Gastroesophageal sphincter (tissue), 4 donors: ENCODE results near the gene NSMF. TPM values are rescaled to one million over a fixed set of nuclear protein-coding genes. Genes with fewer than 3 reads are reported as not detected.
A peak's percentile ranks its signal among the peaks of the same experiment; 100 is the strongest.

Experiments
- ATAC-seq: fragments of 150-250 bp; one replicate; pipeline ENCODE4 v1.9.1; 2016; ENCODE audit warnings: mild to moderate bottlenecking, moderate library complexity
- H3K27ac ChIP-seq, 4 donors: fragments of 200-600 bp; sonication (generic) in 3 of 4; 1 replicate in 3 of 4; 2 replicates in 1 of 4; pipeline ENCODE4 v1.5.1; 2016 to 2019
- H3K27me3 ChIP-seq: fragments of 200-600 bp; sonication (generic); one replicate; pipeline ENCODE4 v1.5.1; 2019
- H3K36me3 ChIP-seq, 2 donors: fragments of 200-600 bp; sonication (generic); one replicate each; pipeline ENCODE4 v1.5.1; 2019; ENCODE audit warnings: control low read depth in 1 of 2
- H3K4me1 ChIP-seq, 3 donors: fragments of 200-600 bp; sonication (generic); 1 replicate in 2 of 3; 2 replicates in 1 of 3; pipeline ENCODE4 v1.5.1; 2016 to 2019; ENCODE audit warnings: control low read depth in 2 of 3
- H3K4me3 ChIP-seq, 2 donors: fragments of 200-600 bp; sonication (generic); one replicate each; pipeline ENCODE4 v1.5.1; 2019; ENCODE audit warnings: mild to moderate bottlenecking in 1 of 2, moderate library complexity in 1 of 2
- H3K9me3 ChIP-seq, 3 donors: fragments of 200-600 bp; sonication (generic); one replicate each; pipeline ENCODE4 v1.5.1; 2017 to 2019; ENCODE audit warnings: control low read depth in 2 of 3
- EP300 ChIP-seq: sonication (generic); formaldehyde crosslinking; IDR thresholded peaks from one replicate; pipeline ENCODE4 v1.6.1; 2017; ENCODE audit warnings: antibody characterized with exemption, mild to moderate bottlenecking
- POLR2A ChIP-seq, 2 donors: fragments of 450-650 bp; IDR thresholded peaks; one replicate each; pipeline ENCODE4 v1.6.1; 2017; ENCODE audit warnings: antibody characterized with exemption in 2 of 2, mild to moderate bottlenecking in 2 of 2, moderate library complexity in 1 of 2
- POLR2AphosphoS5 ChIP-seq: sonication (generic); formaldehyde crosslinking; IDR thresholded peaks from one replicate; pipeline ENCODE4 v1.6.1; 2017; ENCODE audit warnings: antibody characterized with exemption
- WGBS, 2 donors: methylation state at CpG; one replicate each; pipeline ENCODE4 v1.1.5; 2018; ENCODE audit warnings: low coverage in 1 of 2; 5-methylcytosine and 5-hydroxymethylcytosine counted together
- total RNA-seq, 4 donors: library from RNA; depleted of rRNA; stranded (reverse); fragments of >200 nt; gene quantifications; one replicate each; pipeline ENCODE4 v1.1.0, GENCODE V29; 2016
- TF ChIP-seq, protein P1 (sequence below), 4 experiments: fragments of 200-600 bp in 2 of 4; fragments of 450-650 bp in 2 of 4; sonication (generic) in 1 of 4; IDR thresholded peaks; one replicate each; pipeline ENCODE4 v1.5.1; 2017 to 2019; ENCODE audit warnings: antibody characterized with exemption in 4 of 4, mild to moderate bottlenecking in 2 of 4, moderate library complexity in 2 of 4

The NSMF gene
- total RNA-seq, 4 donors from 2014 or later: 38.1 to 63.5 (median 49.1) TPM

DNA sequence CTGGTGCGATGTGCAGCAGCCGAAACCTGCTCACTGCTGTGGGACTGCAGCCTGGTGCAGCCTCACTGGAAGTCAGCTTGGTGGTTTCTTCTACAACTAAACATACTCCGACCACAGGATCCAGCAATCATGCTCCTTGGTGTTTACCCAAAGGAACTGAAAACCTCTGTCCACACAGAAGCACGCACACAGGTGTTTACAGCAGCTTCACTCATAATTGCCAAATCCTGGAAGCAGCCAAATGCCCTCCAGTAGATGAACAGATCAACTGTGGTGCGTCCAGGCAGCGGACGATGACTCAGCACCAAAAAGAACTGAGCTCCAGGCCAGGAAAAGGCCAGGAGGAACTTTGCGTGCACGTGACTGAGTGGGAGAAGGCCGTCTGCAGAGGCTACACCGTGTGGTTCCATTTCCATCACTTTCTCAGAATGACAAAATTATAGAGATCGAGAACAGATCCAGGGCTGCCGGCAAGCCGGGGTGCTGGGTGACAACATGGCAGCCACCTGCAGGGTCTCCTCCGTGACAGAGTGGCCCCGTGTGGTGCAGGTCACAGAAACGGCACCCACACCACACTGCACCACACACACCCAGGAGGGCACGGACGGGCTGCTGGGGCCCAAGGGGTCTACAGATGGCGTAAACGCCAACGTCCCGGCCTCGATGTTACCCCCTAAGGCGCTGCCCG, 23.1 kb upstream of the NSMF start:
- H3K27ac ChIP-seq: peak overlapping the region in 3 of 4 donors; percentile 25 to 72 (median 52)
- H3K36me3 ChIP-seq: peaks cover 0 to 28% of the 10 kb centered on the region in 2 donors
- H3K27me3 ChIP-seq: no peaks in the 10 kb centered on the region
- TF ChIP-seq POLR2AphosphoS5 (peak; percentile 68), EP300 (no peak)
- WGBS, 2 donors: 69 to 97% methylated on average over 6 to 13 of the region's 26 CpGs
- peak; percentile 78 for ATAC-seq
- H3K4me3 ChIP-seq: no peak overlapping the region
- no peaks in the 10 kb centered on the region for H3K9me3 ChIP-seq
- peaks cover 0 to 12% (median 0%) of the 10 kb centered on the region in 3 donors for H3K4me1 ChIP-seq

DNA sequence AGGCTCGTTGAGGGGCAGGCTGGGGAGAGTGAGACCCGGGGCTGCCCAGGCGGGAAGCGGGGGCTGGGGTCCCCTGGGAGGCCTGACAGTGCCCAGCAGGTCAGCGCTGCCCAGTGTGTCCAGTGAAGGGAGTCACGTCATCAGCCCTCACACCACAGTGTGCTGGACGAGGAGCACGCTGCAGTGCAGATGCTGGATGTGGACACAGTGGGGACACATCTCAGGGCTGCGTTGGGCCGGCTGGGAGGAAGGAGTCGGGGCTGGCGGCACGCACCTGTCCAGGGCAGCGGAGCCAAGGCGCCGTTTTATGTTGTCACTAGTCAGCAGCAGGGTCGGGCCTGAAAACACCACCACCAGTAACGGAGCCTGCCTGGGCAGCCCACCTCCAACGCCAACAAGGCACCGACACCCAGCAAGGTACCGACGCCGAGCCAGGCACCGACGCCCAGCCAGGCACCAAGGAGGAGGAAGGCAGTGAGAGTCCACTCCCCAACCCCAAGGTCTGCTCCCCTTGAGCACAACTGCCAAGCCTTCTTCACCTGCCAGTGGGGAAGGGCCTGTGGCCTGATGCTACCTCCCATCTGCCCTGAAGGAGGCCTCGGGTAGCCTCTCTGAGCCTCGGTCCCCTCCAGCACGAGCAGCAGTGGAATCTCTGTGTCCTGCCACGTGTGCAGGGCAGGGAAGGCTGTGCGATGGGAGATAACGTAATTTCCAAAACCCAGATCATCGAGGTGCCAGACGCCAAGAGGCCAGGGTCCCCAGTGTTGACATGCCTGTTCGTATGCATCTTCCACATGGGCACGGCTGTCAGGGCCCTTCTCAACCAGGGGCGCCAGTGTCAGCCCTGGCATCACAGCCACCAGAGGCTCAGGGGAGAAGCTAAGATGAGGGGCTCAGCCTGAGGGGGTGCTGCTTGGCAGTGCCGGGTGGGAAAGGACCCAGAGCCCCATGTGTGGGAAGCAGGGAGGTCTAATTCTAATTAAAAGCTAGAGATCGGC, 21.9 kb upstream of the NSMF start:
- no peak for ATAC-seq
- H3K36me3 ChIP-seq: peaks cover 0 to 28% of the 10 kb centered on the region in 2 donors
- no peak for TF ChIP-seq EP300
- TF ChIP-seq, protein P1, sequence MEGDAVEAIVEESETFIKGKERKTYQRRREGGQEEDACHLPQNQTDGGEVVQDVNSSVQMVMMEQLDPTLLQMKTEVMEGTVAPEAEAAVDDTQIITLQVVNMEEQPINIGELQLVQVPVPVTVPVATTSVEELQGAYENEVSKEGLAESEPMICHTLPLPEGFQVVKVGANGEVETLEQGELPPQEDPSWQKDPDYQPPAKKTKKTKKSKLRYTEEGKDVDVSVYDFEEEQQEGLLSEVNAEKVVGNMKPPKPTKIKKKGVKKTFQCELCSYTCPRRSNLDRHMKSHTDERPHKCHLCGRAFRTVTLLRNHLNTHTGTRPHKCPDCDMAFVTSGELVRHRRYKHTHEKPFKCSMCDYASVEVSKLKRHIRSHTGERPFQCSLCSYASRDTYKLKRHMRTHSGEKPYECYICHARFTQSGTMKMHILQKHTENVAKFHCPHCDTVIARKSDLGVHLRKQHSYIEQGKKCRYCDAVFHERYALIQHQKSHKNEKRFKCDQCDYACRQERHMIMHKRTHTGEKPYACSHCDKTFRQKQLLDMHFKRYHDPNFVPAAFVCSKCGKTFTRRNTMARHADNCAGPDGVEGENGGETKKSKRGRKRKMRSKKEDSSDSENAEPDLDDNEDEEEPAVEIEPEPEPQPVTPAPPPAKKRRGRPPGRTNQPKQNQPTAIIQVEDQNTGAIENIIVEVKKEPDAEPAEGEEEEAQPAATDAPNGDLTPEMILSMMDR (IDR thresholded peaks at IDR 0.05): no peak
- TF ChIP-seq POLR2A (IDR thresholded peaks at IDR 0.05): no peak
- TF ChIP-seq POLR2AphosphoS5: no peak
- no peaks in the 10 kb centered on the region for H3K27me3 ChIP-seq
- peak overlapping the region in 2 of 4 donors; percentile 52 to 72 for H3K27ac ChIP-seq
- no peak overlapping the region for H3K4me3 ChIP-seq
- 60 to 90% methylated on average over 1 to 11 of the region's 38 CpGs for WGBS, 2 donors
- H3K4me1 ChIP-seq: peaks cover 0 to 12% (median 0%) of the 10 kb centered on the region in 3 donors
- peaks cover 0 to 7% (median 0%) of the 10 kb centered on the region in 3 donors for H3K9me3 ChIP-seq

DNA sequence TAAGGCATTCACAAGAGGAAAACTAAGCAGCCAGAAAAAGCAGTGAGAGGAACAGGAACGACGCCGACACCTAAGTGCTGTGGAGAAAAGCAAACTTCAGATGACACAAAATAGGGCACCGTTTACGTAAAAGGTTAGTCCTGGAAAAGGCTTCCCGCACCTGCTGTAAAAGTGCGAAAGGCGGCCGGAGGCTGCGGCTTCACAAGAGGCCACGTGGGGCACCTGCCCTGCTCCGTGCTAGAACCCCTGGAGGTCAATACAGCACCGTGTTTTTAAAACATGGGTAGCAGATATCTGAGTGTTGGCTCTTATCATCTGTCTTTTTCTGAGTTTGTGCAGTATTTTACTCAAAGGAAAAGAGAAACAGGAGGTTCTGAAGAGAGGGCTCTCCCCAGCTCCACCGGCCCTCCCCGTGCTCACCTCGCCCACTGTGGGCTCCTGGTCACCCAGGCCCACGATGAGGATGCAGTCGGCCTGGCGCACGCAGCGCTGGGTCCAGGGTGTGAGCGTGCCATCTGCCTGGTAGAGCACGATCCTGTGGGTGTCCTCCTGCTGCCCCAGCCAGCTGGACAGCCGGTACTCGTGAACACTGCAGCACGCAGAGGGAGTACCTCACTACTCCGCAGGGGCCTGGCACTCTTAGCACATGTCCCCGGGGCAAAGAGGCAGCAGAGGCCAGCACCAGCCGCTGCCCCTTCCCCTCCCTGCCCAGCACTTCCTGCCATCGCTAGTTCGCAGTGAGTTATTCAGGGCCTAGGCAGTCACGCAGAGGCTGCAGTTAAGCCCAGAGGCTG, 21.0 kb upstream of the NSMF start:
- peaks cover 0 to 12% (median 0%) of the 10 kb centered on the region in 3 donors for H3K4me1 ChIP-seq
- no peak overlapping the region for H3K27ac ChIP-seq
- no peak for TF ChIP-seq POLR2A (IDR thresholded peaks at IDR 0.05)
- TF ChIP-seq, protein P1 (IDR thresholded peaks at IDR 0.05): no peak
- TF ChIP-seq POLR2AphosphoS5: no peak
- no peak for TF ChIP-seq EP300
- H3K36me3 ChIP-seq: peaks cover 0 to 37% of the 10 kb centered on the region in 2 donors
- ATAC-seq: no peak
- H3K9me3 ChIP-seq: peaks cover 0 to 16% (median 0%) of the 10 kb centered on the region in 3 donors
- no peak overlapping the region for H3K4me3 ChIP-seq
- no peaks in the 10 kb centered on the region for H3K27me3 ChIP-seq
- WGBS, 2 donors: 82% methylated on average over 13 of the region's 32 CpGs; no CpG with 5 or more reads in 1 of the 2 donors

DNA sequence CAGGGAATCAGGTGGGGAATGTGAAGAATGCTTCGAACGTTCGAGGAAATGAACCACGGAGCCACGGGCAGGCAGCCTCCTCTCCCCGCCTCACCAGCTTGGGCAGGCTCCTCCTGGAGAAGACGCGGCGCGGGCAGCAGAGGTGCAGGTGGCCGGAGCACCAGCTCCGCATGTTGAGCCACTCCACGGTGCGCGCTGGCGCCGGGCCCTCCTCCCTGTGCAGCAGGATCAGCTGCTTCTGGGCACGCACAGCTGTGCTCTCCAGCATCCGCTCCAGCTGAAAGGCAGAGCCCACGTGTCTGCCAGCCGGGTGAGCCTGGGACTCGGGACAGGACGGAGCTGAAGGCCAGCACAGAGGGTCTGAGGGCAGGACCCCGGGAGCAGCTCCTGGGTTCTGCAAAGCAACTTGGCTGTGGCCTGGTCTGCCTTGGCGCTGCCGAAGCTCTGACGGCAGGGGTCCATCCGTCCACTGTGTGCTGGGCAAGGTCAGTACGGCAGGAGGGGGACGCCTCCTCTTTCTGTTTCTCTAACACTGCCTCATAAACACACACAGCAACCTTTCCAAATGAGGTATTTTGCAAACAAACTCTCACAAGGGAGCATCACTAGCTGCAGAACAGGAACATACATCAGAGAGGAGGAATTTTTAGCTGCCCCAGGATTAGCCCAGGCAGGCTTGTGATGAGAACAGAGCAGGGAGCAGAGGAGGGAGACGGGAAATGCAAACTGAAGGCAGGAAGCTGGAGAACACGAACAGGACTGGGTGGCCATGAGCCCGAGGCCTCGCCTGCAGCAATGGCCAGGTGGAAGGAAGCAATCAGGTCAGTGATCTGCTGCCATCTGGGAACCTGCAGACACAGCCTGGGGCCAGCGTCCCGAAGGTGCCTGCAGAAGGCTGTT, 20.1 kb upstream of the NSMF start:
- peaks cover 0 to 12% (median 0%) of the 10 kb centered on the region in 3 donors for H3K4me1 ChIP-seq
- H3K36me3 ChIP-seq: peaks cover 0 to 38% of the 10 kb centered on the region in 2 donors
- WGBS, 2 donors: 80 to 92% methylated on average over 1 to 4 of the region's 36 CpGs
- TF ChIP-seq POLR2A (IDR thresholded peaks at IDR 0.05): no peak
- TF ChIP-seq POLR2AphosphoS5: no peak
- TF ChIP-seq, protein P1 (IDR thresholded peaks at IDR 0.05): no peak
- no peak for TF ChIP-seq EP300
- no peaks in the 10 kb centered on the region for H3K27me3 ChIP-seq
- H3K9me3 ChIP-seq: peaks cover 0 to 18% (median 0%) of the 10 kb centered on the region in 3 donors
- ATAC-seq: peak; percentile 10
- no peak overlapping the region for H3K4me3 ChIP-seq
- H3K27ac ChIP-seq: no peak overlapping the region
